CD4-positive, alpha-beta T cell (primary cell): ENCODE results near the gene ACTN4. TPM values are rescaled to one million over a fixed set of nuclear protein-coding genes. Genes with fewer than 3 reads are reported as not detected.

Experiments used
- ATAC-seq: fragments of 200-7000 bp; cut with Tn5 transposase; one replicate; pipeline ENCODE4 v1.10.0; 2022; ENCODE audit warnings: mild to moderate bottlenecking; ENCODE audit not compliant: poor library complexity
- CTCF ChIA-PET: fragments of 350-600 bp; sonication (Branson Sonifier 250); formaldehyde crosslinking; loops from one replicate; lab custom pipeline; 2021; ENCODE audit warnings: antibody characterized with exemption, inconsistent platforms; lab: Charles Lee
- POLR2A ChIA-PET: fragments of 350-600 bp; sonication (Branson Sonifier 250); formaldehyde crosslinking; loops from one replicate; lab custom pipeline; 2021; ENCODE audit warnings: antibody characterized with exemption, inconsistent platforms; lab: Charles Lee
- DNase-seq, 14 experiments: peaks; one replicate each; pipeline ENCODE4 v3.0.0-alpha.2; 2013 to 2020; ENCODE audit warnings: mixed read lengths in 2 of 14
- H3K27ac ChIP-seq, 2 donors: one replicate each; pipeline versions ENCODE4 v1.5.1 to v1.7.0; 2013; ENCODE audit warnings: low read length in 2 of 2, low read depth in 1 of 2, mild to moderate bottlenecking in 1 of 2
- H3K27me3 ChIP-seq, 2 experiments: 1 replicate in 1 of 2; 2 replicates in 1 of 2; pipeline versions ENCODE4 v1.6.1 to v1.7.0; 2013; ENCODE audit warnings: low read length in 2 of 2, control low read depth in 1 of 2, mild to moderate bottlenecking in 1 of 2, moderate library complexity in 1 of 2; ENCODE audit not compliant: insufficient read depth in 2 of 2, control insufficient read depth in 1 of 2
- H3K36me3 ChIP-seq: one replicate; pipeline ENCODE4 v1.6.1; 2013; ENCODE audit warnings: low read length, control low read depth; ENCODE audit not compliant: insufficient read depth
- H3K4me1 ChIP-seq: one replicate; pipeline ENCODE4 v1.6.1; 2013; ENCODE audit warnings: low read length, control low read depth; ENCODE audit not compliant: insufficient read depth
- H3K4me3 ChIP-seq: one replicate; pipeline ENCODE4 v1.5.1; 2013; ENCODE audit warnings: mild to moderate bottlenecking, low read length, moderate library complexity
- H3K9me3 ChIP-seq, 2 experiments: 1 replicate in 1 of 2; 2 replicates in 1 of 2; pipeline versions ENCODE4 v1.6.1 to v1.7.0; 2013; ENCODE audit warnings: low read length in 2 of 2, mild to moderate bottlenecking in 2 of 2, control low read depth in 1 of 2, moderate library complexity in 1 of 2; ENCODE audit not compliant: control insufficient read depth in 1 of 2, insufficient read depth in 1 of 2
- H3K27ac Mint-ChIP-seq: one replicate; pipeline ENCODE4 v1.8.0; 2020; ENCODE audit warnings: mixed read lengths
- H3K27me3 Mint-ChIP-seq: one replicate; pipeline ENCODE4 v1.8.0; 2021; ENCODE audit warnings: mixed read lengths
- H3K36me3 Mint-ChIP-seq: one replicate; pipeline ENCODE4 v1.8.0; 2021; ENCODE audit warnings: low read depth, mixed read lengths
- H3K4me1 Mint-ChIP-seq: one replicate; pipeline ENCODE4 v1.8.0; 2021; ENCODE audit warnings: low read depth, mixed read lengths
- H3K4me3 Mint-ChIP-seq: one replicate; pipeline ENCODE4 v1.8.0; 2020; ENCODE audit warnings: mild to moderate bottlenecking, mixed read lengths
- H3K9me3 Mint-ChIP-seq: one replicate; pipeline ENCODE4 v1.8.0; 2020; ENCODE audit warnings: mixed read lengths
- intact Hi-C, 2 experiments: fragments of 100-400 bp; cut with DNase I in 1 of 2; cut with micrococcal nuclease in 1 of 2; formaldehyde crosslinking; loops; one replicate each; pipeline versions ENCODE4 v1.15.1 to v1.9.0; 2023 to 2025; cut with DNase I, micrococcal nuclease
- total RNA-seq, 174 experiments: library from RNA in 2 of 174; stranded (reverse) in 2 of 174; gene quantifications; one replicate each; pipeline ENCODE4 v1.2.3 and lab custom pipeline; 2021 to 2026
- TF ChIP-seq, protein P1 (sequence below): fragments of 200-600 bp; IDR thresholded peaks from one replicate; pipeline ENCODE4 v1.8.0; 2022; ENCODE audit warnings: antibody characterized with exemption, mild to moderate bottlenecking

The ACTN4 gene
- total RNA-seq, 2 experiments from 2014 or later, result 70.3 to 84.0 TPM

DNA sequence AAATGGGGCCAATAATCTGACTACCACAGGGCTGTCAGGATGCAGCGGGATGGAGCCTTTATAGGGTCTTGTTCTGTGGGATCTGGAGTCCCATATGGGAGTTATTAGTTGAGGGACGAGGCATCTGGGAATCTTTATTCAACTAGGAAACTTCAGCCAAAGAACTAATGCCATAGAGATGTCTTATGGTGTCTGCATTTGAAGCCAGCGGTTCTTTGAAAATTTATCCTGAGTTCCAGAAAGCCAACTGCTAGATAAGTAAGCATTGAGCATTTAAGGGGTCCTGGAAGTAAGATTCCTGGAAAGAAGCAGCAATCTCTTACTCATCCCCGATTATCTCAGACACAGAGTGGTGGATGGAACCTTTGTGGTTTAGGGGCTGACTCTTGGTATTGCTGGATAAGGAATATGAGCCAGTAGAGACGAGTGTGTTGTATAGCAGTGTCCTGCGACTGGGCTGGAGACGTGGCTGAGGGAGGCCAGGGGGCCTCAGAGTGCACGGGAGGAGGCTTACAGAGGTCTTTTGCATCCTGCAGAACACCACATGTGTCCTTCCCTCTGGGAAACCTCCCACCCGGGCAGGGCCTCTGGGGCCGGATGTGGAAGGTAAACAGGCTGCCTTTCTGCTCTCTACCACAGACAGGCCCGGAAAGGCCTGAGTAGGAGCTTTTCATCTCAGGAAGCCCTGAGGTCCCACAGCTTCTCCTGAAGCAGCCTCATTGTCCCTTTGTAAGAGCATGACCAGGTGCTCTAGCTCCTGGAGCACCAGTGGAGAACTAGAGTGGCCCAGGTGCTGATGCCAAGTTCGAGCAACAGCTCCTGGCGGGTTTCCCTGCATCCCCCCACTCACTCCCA, 28.8 kb downstream of the ACTN4 start:
- intact Hi-C loops, result loop anchor here in 1 of 2 experiments (5.0 kb wide), 1 partner anchor 41 kb away; no protein-coding TSS in a partner anchor
- Mint-ChIP-seq H3K9me3 (no peaks in the 10 kb centered on the region), H3K4me1 (peaks cover 74% of the 10 kb centered on the region), H3K27ac (peak overlapping the region; percentile 10), H3K4me3 (no peak overlapping the region), H3K36me3 (peaks cover 7% of the 10 kb centered on the region), H3K27me3 (no peaks in the 10 kb centered on the region)
- CTCF ChIA-PET, result no interaction called here
- H3K27ac ChIP-seq, result peak overlapping the region in 1 of 2 donors; percentile 33
- DNase-seq (peak in 1 of 14 experiments; percentile 36), ATAC-seq (no peak)
- TF ChIP-seq, protein P1, sequence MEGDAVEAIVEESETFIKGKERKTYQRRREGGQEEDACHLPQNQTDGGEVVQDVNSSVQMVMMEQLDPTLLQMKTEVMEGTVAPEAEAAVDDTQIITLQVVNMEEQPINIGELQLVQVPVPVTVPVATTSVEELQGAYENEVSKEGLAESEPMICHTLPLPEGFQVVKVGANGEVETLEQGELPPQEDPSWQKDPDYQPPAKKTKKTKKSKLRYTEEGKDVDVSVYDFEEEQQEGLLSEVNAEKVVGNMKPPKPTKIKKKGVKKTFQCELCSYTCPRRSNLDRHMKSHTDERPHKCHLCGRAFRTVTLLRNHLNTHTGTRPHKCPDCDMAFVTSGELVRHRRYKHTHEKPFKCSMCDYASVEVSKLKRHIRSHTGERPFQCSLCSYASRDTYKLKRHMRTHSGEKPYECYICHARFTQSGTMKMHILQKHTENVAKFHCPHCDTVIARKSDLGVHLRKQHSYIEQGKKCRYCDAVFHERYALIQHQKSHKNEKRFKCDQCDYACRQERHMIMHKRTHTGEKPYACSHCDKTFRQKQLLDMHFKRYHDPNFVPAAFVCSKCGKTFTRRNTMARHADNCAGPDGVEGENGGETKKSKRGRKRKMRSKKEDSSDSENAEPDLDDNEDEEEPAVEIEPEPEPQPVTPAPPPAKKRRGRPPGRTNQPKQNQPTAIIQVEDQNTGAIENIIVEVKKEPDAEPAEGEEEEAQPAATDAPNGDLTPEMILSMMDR, result no peak
- no peaks in the 10 kb centered on the region for H3K27me3 ChIP-seq
- peaks cover 73% of the 10 kb centered on the region for H3K4me1 ChIP-seq
- no peak overlapping the region for H3K4me3 ChIP-seq
- peaks cover 3% of the 10 kb centered on the region for H3K36me3 ChIP-seq
- POLR2A ChIA-PET, result no interaction called here
- H3K9me3 ChIP-seq, result no peaks in the 10 kb centered on the region

DNA sequence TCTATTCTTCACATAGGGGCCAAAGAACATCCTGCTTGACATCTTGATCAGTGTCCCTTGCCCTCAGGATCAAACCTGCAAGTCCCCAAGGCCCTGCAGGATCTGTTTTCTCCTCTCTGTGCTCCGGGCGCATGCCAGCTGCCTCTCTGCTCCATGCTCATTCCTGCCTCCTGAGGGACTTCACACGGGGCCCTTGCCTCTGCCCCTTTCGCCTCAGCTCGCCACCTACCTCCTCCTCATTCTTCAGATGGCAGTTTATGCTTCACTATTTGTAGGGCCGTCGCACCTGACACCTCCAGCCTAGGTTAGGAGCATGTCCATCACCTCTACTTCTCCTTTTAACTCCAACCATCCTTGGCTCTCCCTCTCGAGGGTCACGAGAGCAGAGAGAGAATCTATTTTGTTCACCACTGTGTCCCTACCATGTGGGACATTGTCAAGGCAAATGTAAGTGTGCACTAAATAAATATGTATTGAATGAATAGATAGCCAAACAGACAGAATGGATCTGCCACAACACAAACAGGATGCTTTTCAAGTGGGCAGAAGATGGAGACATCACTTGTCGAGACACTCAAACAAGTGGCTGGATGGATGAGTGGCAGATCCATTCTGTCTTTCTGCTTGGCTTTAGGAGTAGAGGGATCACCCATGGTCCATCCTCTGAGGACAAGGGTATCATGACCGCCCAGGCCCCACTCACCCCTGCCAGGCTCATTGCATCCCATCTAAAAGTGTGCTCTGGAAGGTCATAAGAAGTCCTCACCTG, 29.6 kb downstream of the ACTN4 start:
- H3K4me1 ChIP-seq, result peaks cover 76% of the 10 kb centered on the region
- POLR2A ChIA-PET, result no interaction called here

More for the DNA sequence above, 29.6 kb downstream of the ACTN4 start:
- Histone ChIP-seq H3K4me3 (no peak overlapping the region), H3K27me3 (no peaks in the 10 kb centered on the region), H3K27ac (no peak overlapping the region), H3K9me3 (no peaks in the 10 kb centered on the region), H3K36me3 (peaks cover 3% of the 10 kb centered on the region)
- no peak for DNase-seq
- CTCF ChIA-PET, result no interaction called here
- peaks cover 72% of the 10 kb centered on the region for H3K4me1 Mint-ChIP-seq
- H3K27ac Mint-ChIP-seq, result peak overlapping the region; percentile 10
- intact Hi-C loops, result loop anchor here in 1 of 2 experiments (5.0 kb wide), 1 partner anchor 40 kb away; no protein-coding TSS in a partner anchor
- no peak overlapping the region for H3K4me3 Mint-ChIP-seq
- TF ChIP-seq, protein P1, result no peak
- no peak for ATAC-seq
- no peaks in the 10 kb centered on the region for H3K9me3 Mint-ChIP-seq
- no peaks in the 10 kb centered on the region for H3K27me3 Mint-ChIP-seq
- peaks cover 11% of the 10 kb centered on the region for H3K36me3 Mint-ChIP-seq
